AG04450 (cell line): ENCODE measurements around the gene CSAG2. TPM values are rescaled to one million over a fixed set of nuclear protein-coding genes. Genes with fewer than 3 reads are reported as not detected.
"Not testable (repeated sequence)": the region's sequence is repeated elsewhere in the genome, so short reads cannot be mapped to it uniquely, and the experiment has no call there.

ENCODE experiments used
- CTCF ChIA-PET: fragments of 300-600, 350-600 bp; formaldehyde crosslinking; extraction: SDS; loops from one replicate; lab custom pipeline; 2022; ENCODE audit warnings: antibody characterized with exemption, inconsistent platforms; lab: Charles Lee
- POLR2A ChIA-PET: fragments of 350-600 bp; formaldehyde crosslinking; extraction: SDS; loops from one replicate; lab custom pipeline; 2021; ENCODE audit warnings: antibody characterized with exemption, inconsistent platforms; lab: Yijun Ruan, JAX
- DNase-seq: peaks from one replicate; pipeline ENCODE4 v3.0.0-alpha.2; 2011; ENCODE audit warnings: low read depth, low spot score
- H3K27ac ChIP-seq: one replicate; pipeline ENCODE4 v1.5.1; 2012; ENCODE audit warnings: low read depth, low read length, control low read depth
- H3K27me3 ChIP-seq: one replicate; pipeline ENCODE4 v1.6.0; 2012; ENCODE audit warnings: low read length; ENCODE audit not compliant: control insufficient read depth, insufficient read depth
- H3K4me3 ChIP-seq: 2 replicates; pipeline ENCODE4 v1.5.1; 2011; ENCODE audit warnings: mild to moderate bottlenecking, low read depth, low read length, control low read depth
- H3K9me3 ChIP-seq: 2 replicates; pipeline ENCODE4 v1.5.1; 2012; ENCODE audit warnings: low read length; ENCODE audit not compliant: control insufficient read depth, insufficient read depth
- polyA plus RNA-seq: library from polyadenylated mRNA; depleted of rRNA; stranded (reverse); fragments of >200 nt; gene quantifications from 2 replicates; pipeline ENCODE4 v1.2.3, GENCODE V29; 2011
- TF ChIP-seq, protein P1 (sequence below): IDR thresholded peaks from 2 replicates; pipeline ENCODE4 v1.5.1; 2011; ENCODE audit warnings: low read depth, low read length, control low read depth, inconsistent platforms

The CSAG2 gene
- polyA plus RNA-seq, 1 experiment: not detected

GRCh38 chrX:152735101-152735500, 26.0 kb upstream of the CSAG2 start:
- no peak for DNase-seq
- Histone ChIP-seq H3K27me3 (no peaks in the 10 kb centered on the region), H3K4me3 (no peak overlapping the region), H3K27ac (no peak overlapping the region), H3K9me3 (no peaks in the 10 kb centered on the region)
- ChIA-PET POLR2A (no interaction called here), CTCF (no interaction called here)
- TF ChIP-seq, protein P1, sequence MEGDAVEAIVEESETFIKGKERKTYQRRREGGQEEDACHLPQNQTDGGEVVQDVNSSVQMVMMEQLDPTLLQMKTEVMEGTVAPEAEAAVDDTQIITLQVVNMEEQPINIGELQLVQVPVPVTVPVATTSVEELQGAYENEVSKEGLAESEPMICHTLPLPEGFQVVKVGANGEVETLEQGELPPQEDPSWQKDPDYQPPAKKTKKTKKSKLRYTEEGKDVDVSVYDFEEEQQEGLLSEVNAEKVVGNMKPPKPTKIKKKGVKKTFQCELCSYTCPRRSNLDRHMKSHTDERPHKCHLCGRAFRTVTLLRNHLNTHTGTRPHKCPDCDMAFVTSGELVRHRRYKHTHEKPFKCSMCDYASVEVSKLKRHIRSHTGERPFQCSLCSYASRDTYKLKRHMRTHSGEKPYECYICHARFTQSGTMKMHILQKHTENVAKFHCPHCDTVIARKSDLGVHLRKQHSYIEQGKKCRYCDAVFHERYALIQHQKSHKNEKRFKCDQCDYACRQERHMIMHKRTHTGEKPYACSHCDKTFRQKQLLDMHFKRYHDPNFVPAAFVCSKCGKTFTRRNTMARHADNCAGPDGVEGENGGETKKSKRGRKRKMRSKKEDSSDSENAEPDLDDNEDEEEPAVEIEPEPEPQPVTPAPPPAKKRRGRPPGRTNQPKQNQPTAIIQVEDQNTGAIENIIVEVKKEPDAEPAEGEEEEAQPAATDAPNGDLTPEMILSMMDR: no peak

- H3K9me3 ChIP-seq, POLR2A ChIA-PET, H3K27me3 ChIP-seq, H3K4me3 ChIP-seq, CTCF ChIA-PET, H3K27ac ChIP-seq, DNase-seq: not testable (repeated sequence)
These were observed 25.2 kb upstream of the CSAG2 start for GRCh38 chrX:152734143-152734858.

GRCh38 chrX:152733261-152733975, 24.3 kb upstream of the CSAG2 start, which contains the start of the genes CSAG1 and MAGEA12:
Gene CSAG1 (minus strand): TSS chrX:152733721. CDS start chrX:152732460, 1,261 bp downstream.
Gene MAGEA12 (plus strand): TSS chrX:152733757. CDS start chrX:152736162, 2,405 bp downstream.
- TF ChIP-seq, protein P1: no peak
- no peaks in the 10 kb centered on the region for H3K27me3 ChIP-seq
- H3K4me3 ChIP-seq: no peak within 1 kb of the TSS
- H3K27ac ChIP-seq: no peak within 1 kb of the TSS
- H3K9me3 ChIP-seq: no peaks in the 10 kb centered on the region
- DNase-seq: no peak
- ChIA-PET POLR2A (no interaction called here), CTCF (no interaction called here)

DNA sequence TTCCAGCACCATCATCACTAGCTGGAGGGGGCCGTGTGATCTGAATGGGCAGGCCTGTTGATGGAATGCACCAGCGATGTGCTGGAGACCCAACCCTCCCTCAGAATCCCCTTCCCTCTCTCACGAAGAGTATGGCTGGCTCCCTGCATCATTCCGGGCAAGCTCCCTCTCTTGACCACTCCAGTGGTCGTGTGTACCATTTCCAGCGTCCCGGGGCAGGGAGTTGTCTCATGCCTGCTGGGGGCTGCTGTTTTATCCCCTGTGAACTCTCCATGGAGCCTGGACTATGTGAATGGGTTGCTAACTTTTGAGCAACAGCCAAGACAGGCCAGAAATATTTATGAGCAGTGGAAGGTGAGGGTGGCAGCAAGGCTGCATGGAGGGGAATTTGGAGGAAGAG, 16.3 kb upstream of the CSAG2 start:
- POLR2A ChIA-PET: no interaction called here
- Histone ChIP-seq H3K27ac (no peak overlapping the region), H3K27me3 (no peaks in the 10 kb centered on the region), H3K4me3 (no peak overlapping the region), H3K9me3 (no peaks in the 10 kb centered on the region)
- CTCF ChIA-PET: no interaction called here
- no peak for DNase-seq
- TF ChIP-seq, protein P1: no peak

DNA sequence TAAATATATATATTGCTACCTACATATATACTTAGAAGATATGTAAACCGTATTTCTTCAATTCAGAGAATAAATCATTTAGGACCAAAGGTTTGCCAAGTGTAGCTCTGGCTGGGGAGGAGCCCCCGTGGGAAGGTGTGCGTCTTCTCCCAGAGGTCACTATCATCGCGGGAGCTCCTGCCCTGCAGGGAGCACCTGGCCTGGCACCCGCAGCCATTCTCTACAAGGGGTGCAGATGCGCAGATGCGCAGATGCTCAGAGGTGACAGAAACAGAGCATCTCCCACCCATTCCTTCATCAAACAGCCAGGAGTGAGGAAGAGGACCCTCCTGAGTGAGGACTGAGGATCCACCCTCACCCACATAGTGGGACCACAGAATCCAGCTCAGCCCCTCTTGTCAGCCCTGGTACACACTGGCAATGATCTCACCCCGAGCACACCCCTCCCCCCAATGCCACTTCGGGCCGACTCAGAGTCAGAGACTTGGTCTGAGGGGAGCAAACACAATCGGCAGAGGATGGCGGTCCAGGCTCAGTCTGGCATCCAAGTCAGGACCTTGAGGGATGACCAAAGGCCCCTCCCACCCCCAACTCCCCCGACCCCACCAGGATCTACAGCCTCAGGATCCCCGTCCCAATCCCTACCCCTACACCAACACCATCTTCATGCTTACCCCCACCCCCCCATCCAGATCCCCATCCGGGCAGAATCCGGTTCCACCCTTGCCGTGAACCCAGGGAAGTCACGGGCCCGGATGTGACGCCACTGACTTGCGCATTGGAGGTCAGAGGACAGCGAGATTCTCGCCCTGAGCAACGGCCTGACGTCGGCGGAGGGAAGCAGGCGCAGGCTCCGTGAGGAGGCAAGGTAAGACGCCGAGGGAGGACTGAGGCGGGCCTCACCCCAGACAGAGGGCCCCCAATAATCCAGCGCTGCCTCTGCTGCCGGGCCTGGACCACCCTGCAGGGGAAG, 5.0 kb upstream of the CSAG2 start, which contains the start of gene MAGEA2B:
Gene MAGEA2B, plus strand, starts transcription at position 814 of the 973 bp plus-strand sequence. CDS start 2,479 bp downstream, outside the sequence.
- CTCF ChIA-PET, POLR2A ChIA-PET, H3K27ac ChIP-seq, DNase-seq, H3K9me3 ChIP-seq, H3K4me3 ChIP-seq, H3K27me3 ChIP-seq: not testable (repeated sequence)

DNA sequence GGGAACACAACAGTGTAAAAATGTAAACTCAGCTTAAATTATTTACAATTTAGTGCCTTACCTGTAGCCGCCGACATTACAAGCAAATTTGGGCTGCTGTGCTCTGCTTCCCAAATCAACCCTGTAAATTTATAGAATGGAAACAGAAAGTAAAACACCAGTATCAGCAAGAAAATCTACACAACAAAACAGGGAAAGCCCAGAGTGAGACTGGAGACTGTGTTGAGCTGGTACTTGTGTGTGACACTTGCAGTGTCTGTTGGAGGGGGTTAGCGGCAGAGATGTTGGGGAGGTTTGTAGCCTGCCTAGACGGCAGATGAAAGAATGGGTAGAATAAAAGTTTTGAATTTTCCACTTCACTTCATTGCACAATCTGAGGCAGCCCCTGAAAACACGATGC, 4.1 kb upstream of the CSAG2 start:
- H3K9me3 ChIP-seq, DNase-seq, CTCF ChIA-PET, H3K27me3 ChIP-seq, POLR2A ChIA-PET, H3K4me3 ChIP-seq, H3K27ac ChIP-seq: not testable (repeated sequence)

- H3K9me3 ChIP-seq, H3K27me3 ChIP-seq, POLR2A ChIA-PET, CTCF ChIA-PET, DNase-seq, H3K27ac ChIP-seq, H3K4me3 ChIP-seq: not testable (repeated sequence)
These were observed 2.6 kb downstream of the CSAG2 start for GRCh38 chrX:152706500-152706899.

- H3K27ac ChIP-seq, CTCF ChIA-PET, H3K27me3 ChIP-seq, H3K4me3 ChIP-seq, H3K9me3 ChIP-seq, DNase-seq, POLR2A ChIA-PET: not testable (repeated sequence)
These were observed 8.7 kb downstream of the CSAG2 start for GRCh38 chrX:152700390-152700789.
